CD4-positive, alpha-beta T cell treated with Interleukin-1 beta for 1 hour (primary cell): Measurements from ENCODE around the gene TMED4.
A peak's percentile ranks its signal among the peaks of the same experiment; 100 is the strongest.

ENCODE experiments used
- DNase-seq, 2 donors: peaks; one replicate each; pipeline ENCODE4 v3.0.0-alpha.2; 2020 to 2022

TMED4 gene

GRCh38 chr7:44581879-44582603 lies at the start of gene TMED4:
TSS of gene TMED4 (minus strand) at chr7:44582231. CDS start at chr7:44582206, 25 bp downstream.
- peak; percentile 100 for DNase-seq

- DNase-seq: peak; percentile 55 to 67
Observed at GRCh38 chr7:44631458-44632115, 49.6 kb upstream of the TMED4 start.

- DNase-seq: no peak
Observed at GRCh38 chr7:44630792-44631457, 48.9 kb upstream of the TMED4 start.

GRCh38 chr7:44629829-44630522 lies 47.9 kb upstream of the TMED4 start:
- DNase-seq: peak in 1 of 2 donors; percentile 48

GRCh38 chr7:44626620-44627019 lies 44.6 kb upstream of the TMED4 start:
- DNase-seq: no peak

- DNase-seq: no peak
Observed at GRCh38 chr7:44625526-44626471, 43.8 kb upstream of the TMED4 start.

- DNase-seq: no peak
Observed at GRCh38 chr7:44624318-44624717, 42.3 kb upstream of the TMED4 start.

GRCh38 chr7:44622342-44623151 lies 40.5 kb upstream of the TMED4 start:
- no peak for DNase-seq

GRCh38 chr7:44621750-44622103 lies 39.7 kb upstream of the TMED4 start:
- DNase-seq: no peak

GRCh38 chr7:44621034-44621749 lies 39.2 kb upstream of the TMED4 start:
- DNase-seq: peak in 1 of 2 donors; percentile 66

- DNase-seq: peak in 1 of 2 donors; percentile 66
Observed at GRCh38 chr7:44618753-44619152, 36.7 kb upstream of the TMED4 start.

- no peak for DNase-seq
Observed at GRCh38 chr7:44618045-44618444, 36.0 kb upstream of the TMED4 start.

GRCh38 chr7:44617225-44617890 lies 35.3 kb upstream of the TMED4 start:
- no peak for DNase-seq

GRCh38 chr7:44616545-44616944 lies 34.5 kb upstream of the TMED4 start:
- DNase-seq: no peak

GRCh38 chr7:44615793-44616192 lies 33.8 kb upstream of the TMED4 start:
- DNase-seq: no peak

GRCh38 chr7:44615149-44615611 lies 33.1 kb upstream of the TMED4 start:
- peak; percentile 63 to 77 for DNase-seq

- no peak for DNase-seq
Observed at GRCh38 chr7:44609829-44610228, 27.8 kb upstream of the TMED4 start.

- peak; percentile 37 to 53 for DNase-seq
Observed at GRCh38 chr7:44608916-44609648, 27.1 kb upstream of the TMED4 start.
